PC-3 (cell line): ENCODE data around the gene COLEC12.

Experiments used
- EZH2 ChIP-seq: fragments of 300-600 bp; sonication (generic); IDR thresholded peaks from one replicate; pipeline ENCODE4 v1.6.1; 2017; ENCODE audit warnings: antibody characterized with exemption, mild to moderate bottlenecking, low read length; ENCODE audit not compliant: unreplicated experiment
- TF ChIP-seq, protein P1 (sequence below): fragments of 300-600 bp; sonication (generic); conservative IDR thresholded peaks from 2 replicates; pipeline ENCODE4 v1.5.1; 2017; ENCODE audit warnings: antibody characterized with exemption, low read depth, mild to moderate bottlenecking, low read length

DNA sequence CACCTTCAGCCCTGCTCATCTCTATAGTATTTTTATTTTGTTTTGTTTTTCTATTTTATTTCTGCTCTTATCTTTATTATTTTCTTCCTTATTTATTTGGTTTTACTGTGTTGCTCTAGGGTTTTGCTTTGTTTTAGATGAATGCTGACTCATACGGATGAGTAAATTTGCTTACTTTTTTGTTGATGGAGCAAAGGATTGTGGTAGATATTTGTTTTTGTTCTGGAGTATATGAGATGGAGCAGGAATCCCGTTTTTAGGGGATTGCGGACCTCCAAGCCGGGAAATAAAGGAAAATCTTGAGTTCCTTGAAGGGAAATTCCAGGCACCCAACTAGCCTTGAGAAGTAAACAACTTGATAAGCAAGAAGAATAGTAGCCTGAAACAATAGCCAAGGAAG, 15.3 kb upstream of the COLEC12 start:
- TF ChIP-seq, protein P1, sequence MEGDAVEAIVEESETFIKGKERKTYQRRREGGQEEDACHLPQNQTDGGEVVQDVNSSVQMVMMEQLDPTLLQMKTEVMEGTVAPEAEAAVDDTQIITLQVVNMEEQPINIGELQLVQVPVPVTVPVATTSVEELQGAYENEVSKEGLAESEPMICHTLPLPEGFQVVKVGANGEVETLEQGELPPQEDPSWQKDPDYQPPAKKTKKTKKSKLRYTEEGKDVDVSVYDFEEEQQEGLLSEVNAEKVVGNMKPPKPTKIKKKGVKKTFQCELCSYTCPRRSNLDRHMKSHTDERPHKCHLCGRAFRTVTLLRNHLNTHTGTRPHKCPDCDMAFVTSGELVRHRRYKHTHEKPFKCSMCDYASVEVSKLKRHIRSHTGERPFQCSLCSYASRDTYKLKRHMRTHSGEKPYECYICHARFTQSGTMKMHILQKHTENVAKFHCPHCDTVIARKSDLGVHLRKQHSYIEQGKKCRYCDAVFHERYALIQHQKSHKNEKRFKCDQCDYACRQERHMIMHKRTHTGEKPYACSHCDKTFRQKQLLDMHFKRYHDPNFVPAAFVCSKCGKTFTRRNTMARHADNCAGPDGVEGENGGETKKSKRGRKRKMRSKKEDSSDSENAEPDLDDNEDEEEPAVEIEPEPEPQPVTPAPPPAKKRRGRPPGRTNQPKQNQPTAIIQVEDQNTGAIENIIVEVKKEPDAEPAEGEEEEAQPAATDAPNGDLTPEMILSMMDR, result no peak
- no peak for TF ChIP-seq EZH2
